ENCODE data around the gene PCDHGC4.
A peak's percentile ranks its signal among the peaks of the same experiment; 100 is the strongest.

The PCDHGC4 gene

DNA sequence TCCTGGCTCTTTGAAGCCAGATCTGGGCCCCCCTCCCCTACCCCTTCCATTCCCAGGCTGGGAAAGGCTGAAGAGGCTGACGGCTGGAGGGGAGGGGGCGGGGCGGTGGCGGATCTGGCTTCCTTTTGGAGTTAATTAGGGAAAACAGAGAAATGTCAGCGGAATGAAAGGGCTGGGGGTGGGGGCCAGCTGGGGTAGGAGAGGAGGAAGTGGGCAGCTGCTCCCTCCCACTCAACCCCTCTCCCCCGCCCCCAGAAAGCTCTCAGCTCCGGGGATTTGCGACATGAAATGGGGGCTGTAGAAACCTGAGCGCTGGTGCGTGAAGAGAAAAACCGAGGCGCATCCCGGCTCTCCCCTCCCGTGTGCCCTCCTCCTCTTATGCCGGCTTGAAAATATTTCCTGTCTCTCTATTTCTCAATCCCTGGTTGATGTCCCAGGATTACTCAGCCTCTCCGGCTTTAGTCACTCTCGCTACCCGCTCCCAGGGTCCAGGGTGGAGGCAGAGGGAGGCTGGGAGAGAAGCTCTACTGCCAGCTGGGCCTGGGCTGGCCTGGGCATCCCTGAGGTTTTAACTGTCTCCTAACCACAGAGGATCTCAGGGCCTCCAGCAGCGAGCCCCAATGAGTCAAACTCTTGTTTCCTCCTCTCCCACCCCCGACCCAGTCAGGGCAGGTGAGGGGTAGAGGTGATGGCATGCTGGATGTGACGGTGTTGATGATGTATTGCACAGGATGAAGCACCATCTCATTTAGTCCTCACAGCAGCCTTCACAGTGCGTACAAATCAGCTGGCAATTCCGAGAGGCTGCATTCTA, 24.2 kb downstream of the PCDHGC4 start:
- peak overlapping the region; percentile 39 for H3K4me3 ChIP-seq (ENCODE audit: low read depth, low read length)
- peak; percentile 94 for DNase-seq (ENCODE audit: low read depth)

DNA sequence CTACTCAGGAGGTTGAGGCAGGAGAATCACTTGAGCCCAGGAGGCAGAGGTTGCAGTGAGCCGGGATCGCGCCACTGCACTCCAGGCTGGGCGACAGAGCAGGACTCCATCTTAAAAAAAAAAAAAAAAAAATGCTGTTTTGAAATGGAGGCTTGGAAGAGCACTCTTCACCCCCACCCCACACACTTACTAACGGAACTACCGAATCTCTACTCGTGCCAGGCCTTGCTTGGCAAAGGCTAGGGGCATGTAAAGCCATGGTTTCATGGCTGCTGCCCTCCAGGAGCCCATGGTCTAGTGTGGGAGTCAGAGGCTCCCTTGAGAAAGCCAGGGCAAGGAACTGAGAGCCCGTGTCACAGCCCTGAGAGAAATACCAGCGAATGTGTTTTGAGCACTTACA, 25.3 kb downstream of the PCDHGC4 start:
- no peak overlapping the region for H3K4me3 ChIP-seq (ENCODE audit: low read depth, low read length)
- DNase-seq (ENCODE audit: low read depth) = no peak

DNA sequence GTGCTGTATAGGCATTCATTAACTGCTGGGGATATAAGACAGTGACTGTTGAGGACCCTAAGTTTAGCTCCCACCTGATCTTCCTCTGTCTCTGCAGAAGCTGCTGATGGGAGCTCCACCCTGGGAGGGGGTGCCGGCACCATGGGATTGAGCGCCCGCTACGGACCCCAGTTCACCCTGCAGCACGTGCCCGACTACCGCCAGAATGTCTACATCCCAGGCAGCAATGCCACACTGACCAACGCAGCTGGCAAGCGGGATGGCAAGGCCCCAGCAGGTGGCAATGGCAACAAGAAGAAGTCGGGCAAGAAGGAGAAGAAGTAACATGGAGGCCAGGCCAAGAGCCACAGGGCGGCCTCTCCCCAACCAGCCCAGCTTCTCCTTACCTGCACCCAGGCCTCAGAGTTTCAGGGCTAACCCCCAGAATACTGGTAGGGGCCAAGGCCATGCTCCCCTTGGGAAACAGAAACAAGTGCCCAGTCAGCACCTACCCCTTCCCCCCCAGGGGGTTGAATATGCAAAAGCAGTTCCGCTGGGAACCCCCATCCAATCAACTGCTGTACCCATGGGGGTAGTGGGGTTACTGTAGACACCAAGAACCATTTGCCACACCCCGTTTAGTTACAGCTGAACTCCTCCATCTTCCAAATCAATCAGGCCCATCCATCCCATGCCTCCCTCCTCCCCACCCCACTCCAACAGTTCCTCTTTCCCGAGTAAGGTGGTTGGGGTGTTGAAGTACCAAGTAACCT, 26.2 kb downstream of the PCDHGC4 start:
- DNase-seq (ENCODE audit: low read depth) = no peak
- H3K4me3 ChIP-seq (ENCODE audit: low read depth, low read length) = no peak overlapping the region

DNA sequence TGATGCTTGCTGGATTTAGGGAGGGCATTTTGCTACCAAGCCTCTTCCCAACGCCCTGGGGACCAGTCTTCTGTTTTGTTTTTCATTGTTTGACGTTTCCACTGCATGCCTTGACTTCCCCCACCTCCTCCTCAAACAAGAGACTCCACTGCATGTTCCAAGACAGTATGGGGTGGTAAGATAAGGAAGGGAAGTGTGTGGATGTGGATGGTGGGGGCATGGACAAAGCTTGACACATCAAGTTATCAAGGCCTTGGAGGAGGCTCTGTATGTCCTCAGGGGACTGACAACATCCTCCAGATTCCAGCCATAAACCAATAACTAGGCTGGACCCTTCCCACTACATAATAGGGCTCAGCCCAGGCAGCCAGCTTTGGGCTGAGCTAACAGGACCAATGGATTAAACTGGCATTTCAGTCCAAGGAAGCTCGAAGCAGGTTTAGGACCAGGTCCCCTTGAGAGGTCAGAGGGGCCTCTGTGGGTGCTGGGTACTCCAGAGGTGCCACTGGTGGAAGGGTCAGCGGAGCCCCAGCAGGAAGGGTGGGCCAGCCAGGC, 27.0 kb downstream of the PCDHGC4 start:
- H3K4me3 ChIP-seq (ENCODE audit: low read depth, low read length) = no peak overlapping the region
- DNase-seq (ENCODE audit: low read depth) = no peak

DNA sequence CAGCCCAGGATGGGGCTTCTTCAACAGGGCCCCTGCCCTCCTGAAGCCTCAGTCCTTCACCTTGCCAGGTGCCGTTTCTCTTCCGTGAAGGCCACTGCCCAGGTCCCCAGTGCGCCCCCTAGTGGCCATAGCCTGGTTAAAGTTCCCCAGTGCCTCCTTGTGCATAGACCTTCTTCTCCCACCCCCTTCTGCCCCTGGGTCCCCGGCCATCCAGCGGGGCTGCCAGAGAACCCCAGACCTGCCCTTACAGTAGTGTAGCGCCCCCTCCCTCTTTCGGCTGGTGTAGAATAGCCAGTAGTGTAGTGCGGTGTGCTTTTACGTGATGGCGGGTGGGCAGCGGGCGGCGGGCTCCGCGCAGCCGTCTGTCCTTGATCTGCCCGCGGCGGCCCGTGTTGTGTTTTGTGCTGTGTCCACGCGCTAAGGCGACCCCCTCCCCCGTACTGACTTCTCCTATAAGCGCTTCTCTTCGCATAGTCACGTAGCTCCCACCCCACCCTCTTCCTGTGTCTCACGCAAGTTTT, 27.6 kb downstream of the PCDHGC4 start:
- no peak for DNase-seq (ENCODE audit: low read depth)
- peak overlapping the region; percentile 46 for H3K4me3 ChIP-seq (ENCODE audit: low read depth, low read length)

DNA sequence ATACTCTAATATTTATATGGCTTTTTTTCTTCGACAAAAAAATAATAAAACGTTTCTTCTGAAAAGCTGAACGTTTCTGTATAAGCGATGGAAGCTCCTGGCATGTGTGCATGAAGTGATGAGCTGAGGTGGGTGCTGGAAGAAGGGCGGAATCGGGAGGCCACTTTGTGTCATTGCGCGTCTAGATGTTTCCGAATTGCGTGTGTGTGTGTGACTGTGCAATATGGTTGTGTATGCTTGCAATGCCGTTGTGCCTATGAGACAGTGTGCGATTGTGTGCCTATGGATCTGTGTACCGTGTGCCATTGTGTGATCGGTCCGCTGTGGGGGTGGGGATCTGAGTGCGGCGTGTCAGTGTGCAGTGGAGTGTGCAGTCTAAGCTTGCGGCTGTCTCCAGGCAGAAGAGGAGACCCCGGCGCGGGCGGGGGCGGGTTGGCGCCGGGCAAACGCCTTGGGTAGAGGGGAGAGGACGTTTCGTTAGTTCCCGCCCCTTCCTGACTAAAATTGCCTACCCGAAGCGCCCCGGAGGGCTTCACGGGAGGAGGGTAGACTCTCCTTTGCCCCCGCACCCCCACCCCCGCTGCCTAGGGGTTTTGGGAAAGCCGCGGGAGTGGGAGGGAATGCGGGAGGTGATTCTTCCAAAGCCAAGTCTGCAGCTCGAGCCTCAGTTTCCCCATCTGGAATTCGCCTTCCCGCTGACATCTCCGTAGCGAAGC, 28.2 kb downstream of the PCDHGC4 start:
- DNase-seq (ENCODE audit: low read depth) = no peak
- peak overlapping the region; percentile 46 for H3K4me3 ChIP-seq (ENCODE audit: low read depth, low read length)

DNA sequence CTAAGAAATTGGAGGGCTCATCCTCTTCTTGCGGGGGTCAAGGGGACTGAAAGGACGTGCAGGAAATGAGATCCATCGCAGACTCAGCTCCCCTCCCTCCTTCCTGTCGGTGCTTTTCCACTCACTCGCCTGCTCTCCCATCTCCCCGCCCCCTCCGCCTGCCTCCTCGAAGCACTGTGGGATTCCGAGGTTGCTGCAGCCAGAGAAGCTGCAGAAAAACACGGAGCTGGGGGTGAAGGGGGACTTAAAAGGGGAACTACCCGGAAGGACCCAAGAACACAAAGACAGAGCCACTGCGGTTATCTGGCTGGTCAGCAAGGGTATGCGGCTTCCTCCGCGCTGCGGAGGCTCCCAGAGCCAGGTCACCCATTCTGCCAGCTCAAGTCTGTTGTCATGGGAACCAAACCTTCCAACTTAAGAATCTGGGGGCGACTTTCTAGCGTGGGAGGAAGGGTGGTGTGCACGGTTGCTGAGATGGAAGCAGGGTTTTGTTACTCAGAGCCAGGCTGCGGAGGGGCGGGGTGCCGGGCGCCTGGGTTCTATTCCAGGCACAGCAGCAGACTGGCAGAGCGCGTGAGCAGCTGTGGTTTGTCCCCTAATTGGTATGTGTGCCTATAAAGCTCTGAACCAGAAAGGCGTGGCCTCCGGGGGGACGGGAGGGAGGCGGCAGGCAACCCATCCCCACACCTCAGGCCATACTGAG, 28.9 kb downstream of the PCDHGC4 start:
- H3K4me3 ChIP-seq (ENCODE audit: low read depth, low read length) = peak overlapping the region; percentile 46
- no peak for DNase-seq (ENCODE audit: low read depth)

DNA sequence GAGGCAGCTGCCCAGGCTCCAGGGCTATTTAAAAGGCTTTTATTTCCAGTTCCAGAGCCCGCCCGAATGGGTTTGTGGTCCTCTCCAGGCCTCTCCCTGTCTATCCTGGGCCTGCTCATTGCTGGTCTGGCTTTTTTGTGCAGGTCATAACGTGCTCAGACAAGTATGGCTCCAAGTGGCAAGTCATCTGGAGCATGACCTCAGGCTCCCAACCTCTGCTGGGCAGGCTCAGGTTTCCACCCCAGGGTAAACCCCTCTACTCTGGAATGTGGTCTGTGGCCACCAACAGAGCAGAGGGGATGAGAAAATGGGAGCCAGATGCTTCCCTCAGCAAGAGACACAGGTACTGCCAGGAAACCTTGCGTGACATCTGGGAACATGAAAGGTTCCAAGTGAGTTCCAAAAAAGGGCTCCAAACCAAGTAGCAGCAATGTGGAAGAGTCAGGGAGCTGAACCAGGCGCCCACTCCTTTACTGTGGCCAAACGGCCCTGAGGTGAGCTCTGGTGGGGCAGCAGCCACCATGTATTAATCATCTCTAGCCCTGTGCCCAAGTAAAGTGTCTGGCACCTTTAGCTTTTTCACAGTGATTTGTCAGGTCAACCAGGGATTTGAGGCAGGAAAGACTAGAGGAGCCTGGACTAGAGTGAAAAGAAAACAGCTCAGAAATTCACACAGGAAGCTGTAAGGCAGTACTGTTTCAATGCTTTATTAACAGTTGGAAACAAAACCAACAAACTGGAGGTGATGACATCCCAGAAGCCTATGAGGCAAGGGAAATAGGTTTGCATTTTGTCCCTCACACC, 29.7 kb downstream of the PCDHGC4 start:
- DNase-seq (ENCODE audit: low read depth) = no peak
- peak overlapping the region; percentile 46 for H3K4me3 ChIP-seq (ENCODE audit: low read depth, low read length)

DNA sequence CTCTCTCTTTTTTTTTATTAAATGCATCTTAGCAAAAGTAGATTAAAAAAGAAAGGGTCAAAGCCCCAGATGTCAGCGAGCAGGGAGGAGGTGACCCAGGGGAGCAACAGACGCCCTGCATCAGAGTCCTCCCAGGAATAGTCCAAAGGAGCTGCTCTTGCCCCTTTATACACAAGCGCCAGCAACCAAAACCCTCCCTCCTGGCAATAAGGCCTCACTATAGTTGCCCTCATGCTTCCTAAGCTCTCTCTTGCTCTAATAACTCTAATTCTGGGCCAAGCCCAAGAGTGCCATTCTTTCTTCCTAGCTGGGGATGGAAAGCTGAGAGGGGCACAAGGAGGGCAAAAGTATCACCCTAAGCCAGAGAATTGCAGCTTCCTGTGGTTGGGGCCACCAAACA, 30.3 kb downstream of the PCDHGC4 start:
- no peak for DNase-seq (ENCODE audit: low read depth)
- H3K4me3 ChIP-seq (ENCODE audit: low read depth, low read length) = no peak overlapping the region

DNA sequence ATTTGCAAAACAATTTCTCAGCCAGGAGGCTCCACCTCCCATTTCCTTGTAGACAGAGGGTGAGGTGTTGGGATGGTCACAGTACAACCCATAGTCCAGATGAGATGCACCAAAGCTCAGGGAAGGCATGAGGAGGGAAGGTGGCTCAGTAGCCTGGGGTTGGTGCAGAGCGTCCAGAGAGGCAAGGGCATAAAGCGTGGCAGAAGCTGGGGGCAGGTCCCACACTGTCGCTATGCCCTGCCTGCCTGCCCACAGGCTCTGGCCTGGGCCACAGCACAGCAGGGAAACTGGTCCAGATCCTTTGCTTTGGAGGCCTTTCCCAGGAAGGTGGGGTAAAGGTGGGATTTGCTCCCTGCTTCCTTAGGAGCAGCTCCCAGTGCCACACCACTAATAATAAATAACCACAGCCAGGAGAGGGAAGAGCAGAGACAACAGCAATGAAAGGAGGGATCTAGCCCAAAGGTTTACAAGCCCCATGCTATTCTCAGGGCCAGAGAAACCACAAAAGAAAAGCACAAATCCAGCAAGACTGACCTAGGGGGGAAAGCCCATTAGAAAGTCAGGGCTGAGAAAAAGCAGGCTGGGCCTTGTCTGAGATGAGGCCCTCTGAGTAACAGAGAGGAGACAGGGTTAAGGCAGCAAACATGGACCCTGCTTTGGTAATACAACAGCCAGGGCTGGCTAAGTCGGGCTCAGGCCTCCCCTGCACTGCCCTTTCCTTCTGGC, 31.3 kb downstream of the PCDHGC4 start:
- no peak overlapping the region for H3K4me3 ChIP-seq (ENCODE audit: low read depth, low read length)
- no peak for DNase-seq (ENCODE audit: low read depth)

DNA sequence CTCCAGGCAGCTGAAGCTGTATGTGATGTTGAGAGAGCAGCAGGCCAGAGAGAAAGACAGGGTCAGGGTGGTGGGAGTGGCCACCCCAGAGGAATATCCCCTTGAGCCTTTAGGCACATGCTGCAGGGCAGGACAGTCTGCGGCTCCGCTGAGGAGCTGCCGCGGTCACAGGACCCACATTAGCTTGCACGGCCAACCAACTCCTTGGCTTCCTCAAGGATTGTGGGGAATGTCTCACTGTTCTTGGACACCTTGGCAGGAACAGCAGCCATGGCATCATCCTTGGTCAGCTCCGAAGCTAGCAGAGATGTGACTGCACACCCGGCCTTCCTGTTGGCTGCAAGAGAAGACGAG, 31.8 kb downstream of the PCDHGC4 start:
- DNase-seq (ENCODE audit: low read depth) = no peak
- no peak overlapping the region for H3K4me3 ChIP-seq (ENCODE audit: low read depth, low read length)

DNA sequence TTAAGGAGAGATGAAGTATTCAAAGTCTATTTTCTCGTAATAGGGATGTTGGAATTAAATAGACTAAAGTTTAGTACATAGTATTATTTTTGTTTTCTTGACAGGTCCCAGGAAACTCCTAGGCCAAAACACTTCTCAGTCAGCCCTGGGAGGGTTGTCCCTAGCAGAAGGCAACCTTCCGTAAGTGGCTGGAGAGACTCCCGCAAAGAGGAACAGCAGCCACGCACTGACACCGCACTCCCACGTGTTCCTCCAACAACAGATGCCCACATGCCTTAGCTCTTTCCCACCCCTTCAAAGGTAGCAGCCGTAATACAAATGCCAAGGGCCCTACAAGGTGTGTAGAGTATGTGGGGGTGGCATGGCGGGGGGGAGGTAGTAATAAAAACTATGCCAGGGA, 32.5 kb downstream of the PCDHGC4 start:
- H3K4me3 ChIP-seq (ENCODE audit: low read depth, low read length) = no peak overlapping the region
- no peak for DNase-seq (ENCODE audit: low read depth)

DNA sequence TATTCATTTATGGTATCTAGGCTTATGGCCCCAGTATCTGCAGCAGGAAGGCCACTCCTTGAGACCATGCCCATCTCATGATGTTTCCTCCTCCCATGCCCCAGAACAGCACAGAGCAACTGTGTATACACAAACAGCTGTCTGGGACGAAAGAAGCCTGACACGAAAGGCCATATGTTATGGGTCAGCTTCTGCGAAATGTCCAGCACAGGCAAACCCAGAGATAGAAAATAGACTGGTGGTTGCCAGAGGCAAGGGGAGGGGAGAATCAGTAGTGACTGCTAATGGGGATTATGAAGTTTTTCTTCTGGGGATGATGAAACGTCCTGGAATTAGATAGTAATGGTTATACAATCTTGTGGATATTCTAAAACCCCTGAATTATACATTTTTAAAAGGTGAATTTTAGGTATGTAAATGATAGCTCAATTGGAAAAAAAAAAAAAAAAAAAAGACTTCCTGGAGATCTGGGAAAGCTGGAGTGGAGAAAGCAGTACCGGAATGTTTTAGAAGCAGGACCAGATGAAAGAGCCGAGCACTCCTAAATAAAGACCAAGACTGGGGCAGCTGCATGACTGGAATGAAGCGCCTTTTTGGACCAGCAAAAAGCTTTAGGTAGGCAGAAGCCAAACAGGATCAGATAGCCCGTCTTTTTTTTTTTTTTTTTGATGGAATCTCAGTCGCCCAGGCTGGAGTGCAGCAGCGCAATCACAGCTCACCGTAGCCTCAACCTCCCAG, 33.2 kb downstream of the PCDHGC4 start:
- no peak overlapping the region for H3K4me3 ChIP-seq (ENCODE audit: low read depth, low read length)
- no peak for DNase-seq (ENCODE audit: low read depth)

DNA sequence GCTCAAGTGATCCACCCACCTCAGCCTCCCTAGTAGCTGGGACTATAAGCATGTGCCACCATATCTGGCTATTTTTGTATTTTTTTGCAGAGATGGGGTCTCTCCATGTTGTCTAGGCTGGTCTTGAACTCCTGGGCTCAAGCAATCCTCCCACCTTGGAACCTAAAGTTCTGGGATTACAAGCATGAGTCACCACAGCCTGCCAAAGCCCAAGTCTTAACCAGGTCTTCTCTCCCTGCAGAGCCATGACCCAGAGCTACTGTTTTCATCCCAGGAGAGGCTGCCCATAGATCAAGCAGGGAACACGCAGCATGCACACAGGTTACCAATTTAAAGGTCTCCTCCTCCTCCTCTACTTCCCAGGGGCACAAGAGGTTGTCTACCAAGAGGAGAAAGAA, 33.8 kb downstream of the PCDHGC4 start:
- DNase-seq (ENCODE audit: low read depth) = no peak
- H3K4me3 ChIP-seq (ENCODE audit: low read depth, low read length) = no peak overlapping the region

DNA sequence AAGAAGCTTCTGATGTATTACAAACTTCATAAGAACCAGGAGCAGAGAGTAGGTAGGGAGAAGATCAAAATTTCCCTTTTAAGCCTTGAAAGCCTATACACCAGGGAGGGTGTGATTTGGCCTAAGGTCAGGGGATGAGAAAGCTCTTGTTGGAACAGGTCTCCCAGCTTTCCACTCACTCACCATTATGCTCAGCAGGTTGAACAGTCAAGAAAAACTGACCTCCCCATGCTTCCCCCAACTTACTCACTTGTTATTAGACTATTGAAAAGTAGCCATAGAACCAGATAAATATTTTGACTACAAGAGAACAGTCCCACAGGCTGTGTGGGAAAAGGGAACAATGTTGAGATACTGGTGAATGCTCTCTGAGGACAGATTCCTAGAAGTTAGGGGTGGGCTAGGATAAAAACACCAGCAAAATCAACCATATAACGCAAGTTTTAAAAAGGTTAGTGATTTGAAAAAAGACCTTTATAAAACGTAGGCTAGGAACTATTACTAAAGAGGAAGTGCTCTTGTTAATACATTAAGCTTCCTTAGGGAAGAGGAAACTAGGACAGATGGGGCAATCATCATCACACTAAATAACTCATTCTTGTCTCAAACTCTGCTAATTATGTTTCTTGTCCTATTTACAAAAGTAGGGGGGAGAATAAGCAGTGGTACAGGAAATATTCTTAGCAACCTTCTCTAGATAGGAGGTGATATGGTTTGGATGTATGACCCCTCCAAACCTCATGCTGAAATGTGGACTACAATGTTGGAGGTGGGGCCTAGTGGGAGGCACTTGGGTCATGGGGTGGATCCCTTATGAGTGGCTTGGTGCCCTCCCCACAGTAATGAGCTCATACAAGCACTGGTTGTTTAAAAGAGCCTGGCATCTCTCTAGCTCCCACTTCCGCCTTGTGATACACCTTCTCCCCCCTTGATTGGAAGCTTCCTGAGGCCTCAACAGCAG, 35.1 kb downstream of the PCDHGC4 start:
- no peak for DNase-seq (ENCODE audit: low read depth)
- no peak overlapping the region for H3K4me3 ChIP-seq (ENCODE audit: low read depth, low read length)

DNA sequence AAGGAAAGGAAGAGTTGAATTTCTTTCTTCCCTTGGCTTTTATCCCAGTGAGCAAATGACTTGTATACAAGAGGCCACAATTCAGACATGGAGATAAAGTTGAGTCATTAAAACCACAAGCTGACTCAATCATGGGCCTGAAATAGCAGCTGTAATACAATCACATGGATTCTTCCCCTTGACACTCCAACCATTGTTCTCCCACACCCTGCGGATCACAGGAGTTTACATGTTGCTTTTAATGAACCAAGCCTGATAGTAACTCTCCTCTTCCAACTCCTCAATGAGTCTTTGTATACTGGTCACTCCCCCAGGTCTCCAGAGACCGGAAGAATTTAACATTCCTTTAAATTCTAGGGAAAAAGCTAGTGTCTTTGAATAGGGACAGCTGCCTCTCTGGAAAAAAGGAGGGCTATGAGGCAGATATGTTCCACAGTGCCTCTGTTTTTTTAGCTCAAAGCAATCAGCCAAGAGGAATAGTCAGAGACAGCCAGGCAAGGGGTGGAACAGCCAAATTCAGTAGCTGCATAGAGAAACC, 36.5 kb downstream of the PCDHGC4 start:
- DNase-seq (ENCODE audit: low read depth) = peak; percentile 99
- no peak overlapping the region for H3K4me3 ChIP-seq (ENCODE audit: low read depth, low read length)
